ENCODE measurements around the gene SHKBP1. TPM values are rescaled to one million over a fixed set of nuclear protein-coding genes. Genes with fewer than 3 reads are reported as not detected.

The SHKBP1 gene
- total and polyA plus RNA-seq, 9 of the 15 experiments (the other 6 are each of a cell fraction or from before 2014, with no cell fraction given) = 1.2 to 58.1 (median 22.3) TPM

- TF ChIP-seq SIN3A (IDR thresholded peaks at IDR 0.05; ENCODE audit: borderline replicate concordance in 2 of 2, control insufficient read depth in 1 of 2, low read depth in 2 of 2, low read length in 2 of 2) (peak in 1 of 2 experiments; percentile 87; a peak in 2 of 4 replicates), FOSL1 (tag; conservative IDR thresholded peaks at IDR 0.05) (no peak), POLR2AphosphoS5 (IDR thresholded peaks at IDR 0.05; ENCODE audit: control insufficient read depth, insufficient read depth, low read depth, low read length) (peak; percentile 57; the same call in 1 of the 2 replicates), TOE1 (IDR thresholded peaks at IDR 0.05; ENCODE audit: borderline replicate concordance) (peak; percentile 91), TOE1 (CRISPR knock-in tag; IDR thresholded peaks at IDR 0.05; ENCODE audit: borderline replicate concordance, low read depth) (no peak), MLLT1 (IDR thresholded peaks at IDR 0.05) (peak in 1 of 2 experiments; percentile 82; a peak in 1 of 4 replicates), POLR3G (IDR thresholded peaks at IDR 0.05; ENCODE audit: extremely low read depth, insufficient read length, insufficient replicate concordance) (no peak), E2F8 (IDR thresholded peaks at IDR 0.05; ENCODE audit: low read depth, partially characterized antibody) (peak; percentile 85), PCBP1 (IDR thresholded peaks at IDR 0.05; ENCODE audit: low read depth, low read length, poor library complexity, severe bottlenecking) (peak; percentile 78), VEZF1 (CRISPR knock-in tag; IDR thresholded peaks at IDR 0.05) (peak; percentile 96), PKNOX1 (IDR thresholded peaks at IDR 0.05) (peak; percentile 100), POLR2A (conservative IDR thresholded peaks at IDR 0.05) (peak; percentile 72), TFAP4 (CRISPR knock-in tag; IDR thresholded peaks at IDR 0.05; ENCODE audit: borderline replicate concordance) (peak; percentile 68; the same call in 1 of the 2 replicates), MYC (IDR thresholded peaks at IDR 0.05; ENCODE audit: low read depth, low read length) (0 out of 2 replicates have a peak, but pooled peaks have one; percentile 20), MYC (CRISPR knock-in tag; IDR thresholded peaks at IDR 0.05; ENCODE audit: borderline replicate concordance, low read depth) (no peak), ZNF589 (CRISPR knock-in tag; IDR thresholded peaks at IDR 0.05; ENCODE audit: low read depth) (no peak), TCFL5 (CRISPR knock-in tag; conservative IDR thresholded peaks at IDR 0.05) (no peak), ZNF324 (CRISPR knock-in tag; IDR thresholded peaks at IDR 0.05) (no peak), SUPT5H (IDR thresholded peaks at IDR 0.05) (peak; percentile 59)
Observed at GRCh38 chr19:40576585-40577451, at the start of gene SHKBP1 (continued).

Data from K562 (cell line).